Measurements from ENCODE around the gene SMDT1.
"Not testable (repeated sequence)": the region's sequence is repeated elsewhere in the genome, so short reads cannot be mapped to it uniquely, and the experiment has no call there.

SMDT1 gene

GRCh38 chr22:42120231-42121021 is 40.9 kb downstream of the SMDT1 start:
- H3K9ac ChIP-seq (ENCODE audit: low read depth, low read length); H3K36me3 ChIP-seq (ENCODE audit: control insufficient read depth, insufficient read depth, low read length); H3K4me1 ChIP-seq (ENCODE audit: control insufficient read depth, insufficient read depth, low read length); H3K27me3 ChIP-seq (ENCODE audit: control insufficient read depth, insufficient read depth, low read length); H3K9me3 ChIP-seq (ENCODE audit: control insufficient read depth, insufficient read depth, low read length); H3K4me3 ChIP-seq (ENCODE audit: low read depth, low read length): not testable (repeated sequence)

GRCh38 chr22:42123529-42123928 is 44.0 kb downstream of the SMDT1 start:
- not testable (repeated sequence) for H3K36me3 ChIP-seq (ENCODE audit: control insufficient read depth, insufficient read depth, low read length); H3K4me1 ChIP-seq (ENCODE audit: control insufficient read depth, insufficient read depth, low read length); H3K27me3 ChIP-seq (ENCODE audit: control insufficient read depth, insufficient read depth, low read length); H3K9ac ChIP-seq (ENCODE audit: low read depth, low read length); H3K9me3 ChIP-seq (ENCODE audit: control insufficient read depth, insufficient read depth, low read length); H3K4me3 ChIP-seq (ENCODE audit: low read depth, low read length)

GRCh38 chr22:42127606-42128005 is 48.1 kb downstream of the SMDT1 start:
- Histone ChIP-seq H3K9me3 (ENCODE audit: control insufficient read depth, insufficient read depth, low read length) (no peaks in the 10 kb centered on the region), H3K9ac (ENCODE audit: low read depth, low read length) (no peak overlapping the region), H3K27me3 (ENCODE audit: control insufficient read depth, insufficient read depth, low read length) (no peaks in the 10 kb centered on the region), H3K4me1 (ENCODE audit: control insufficient read depth, insufficient read depth, low read length) (no peaks in the 10 kb centered on the region), H3K36me3 (ENCODE audit: control insufficient read depth, insufficient read depth, low read length) (no peaks in the 10 kb centered on the region), H3K4me3 (ENCODE audit: low read depth, low read length) (no peak overlapping the region)

GRCh38 chr22:42128007-42128406 is 48.5 kb downstream of the SMDT1 start:
- H3K36me3 ChIP-seq (ENCODE audit: control insufficient read depth, insufficient read depth, low read length); H3K4me3 ChIP-seq (ENCODE audit: low read depth, low read length); H3K4me1 ChIP-seq (ENCODE audit: control insufficient read depth, insufficient read depth, low read length); H3K9ac ChIP-seq (ENCODE audit: low read depth, low read length); H3K27me3 ChIP-seq (ENCODE audit: control insufficient read depth, insufficient read depth, low read length); H3K9me3 ChIP-seq (ENCODE audit: control insufficient read depth, insufficient read depth, low read length): not testable (repeated sequence)

- not testable (repeated sequence) for H3K9me3 ChIP-seq (ENCODE audit: control insufficient read depth, insufficient read depth, low read length); H3K36me3 ChIP-seq (ENCODE audit: control insufficient read depth, insufficient read depth, low read length); H3K4me1 ChIP-seq (ENCODE audit: control insufficient read depth, insufficient read depth, low read length)
These were observed 49.5 kb downstream of the SMDT1 start for GRCh38 chr22:42128776-42129694.

GRCh38 chr22:42130182-42130581 is 50.7 kb downstream of the SMDT1 start:
- H3K27me3 ChIP-seq (ENCODE audit: control insufficient read depth, insufficient read depth, low read length); H3K9ac ChIP-seq (ENCODE audit: low read depth, low read length); H3K36me3 ChIP-seq (ENCODE audit: control insufficient read depth, insufficient read depth, low read length); H3K4me1 ChIP-seq (ENCODE audit: control insufficient read depth, insufficient read depth, low read length); H3K4me3 ChIP-seq (ENCODE audit: low read depth, low read length); H3K9me3 ChIP-seq (ENCODE audit: control insufficient read depth, insufficient read depth, low read length): not testable (repeated sequence)

More at GRCh38 chr22:42128776-42129694, 49.5 kb downstream of the SMDT1 start:
- H3K27me3 ChIP-seq (ENCODE audit: control insufficient read depth, insufficient read depth, low read length); H3K9ac ChIP-seq (ENCODE audit: low read depth, low read length); H3K4me3 ChIP-seq (ENCODE audit: low read depth, low read length): not testable (repeated sequence)

- not testable (repeated sequence) for H3K9ac ChIP-seq (ENCODE audit: low read depth, low read length); H3K4me3 ChIP-seq (ENCODE audit: low read depth, low read length); H3K36me3 ChIP-seq (ENCODE audit: control insufficient read depth, insufficient read depth, low read length); H3K4me1 ChIP-seq (ENCODE audit: control insufficient read depth, insufficient read depth, low read length); H3K9me3 ChIP-seq (ENCODE audit: control insufficient read depth, insufficient read depth, low read length); H3K27me3 ChIP-seq (ENCODE audit: control insufficient read depth, insufficient read depth, low read length)
These were observed 51.3 kb downstream of the SMDT1 start, which contains the start of gene CYP2D6 for GRCh38 chr22:42130639-42131431. CYP2D6 (minus strand) TSS chr22:42130810; CDS start chr22:42130791, 19 bp downstream.

GRCh38 chr22:42131562-42131961 is 52.1 kb downstream of the SMDT1 start:
- Histone ChIP-seq H3K4me3 (ENCODE audit: low read depth, low read length) (no peak overlapping the region), H3K4me1 (ENCODE audit: control insufficient read depth, insufficient read depth, low read length) (no peaks in the 10 kb centered on the region), H3K9ac (ENCODE audit: low read depth, low read length) (no peak overlapping the region), H3K36me3 (ENCODE audit: control insufficient read depth, insufficient read depth, low read length) (no peaks in the 10 kb centered on the region), H3K9me3 (ENCODE audit: control insufficient read depth, insufficient read depth, low read length) (no peaks in the 10 kb centered on the region), H3K27me3 (ENCODE audit: control insufficient read depth, insufficient read depth, low read length) (peaks cover 2% of the 10 kb centered on the region)

- no peak overlapping the region for H3K9ac ChIP-seq (ENCODE audit: low read depth, low read length)
- peaks cover 2% of the 10 kb centered on the region for H3K27me3 ChIP-seq (ENCODE audit: control insufficient read depth, insufficient read depth, low read length)
- no peaks in the 10 kb centered on the region for H3K36me3 ChIP-seq (ENCODE audit: control insufficient read depth, insufficient read depth, low read length)
- no peaks in the 10 kb centered on the region for H3K4me1 ChIP-seq (ENCODE audit: control insufficient read depth, insufficient read depth, low read length)
- no peak overlapping the region for H3K4me3 ChIP-seq (ENCODE audit: low read depth, low read length)
- no peaks in the 10 kb centered on the region for H3K9me3 ChIP-seq (ENCODE audit: control insufficient read depth, insufficient read depth, low read length)
These were observed 53.0 kb downstream of the SMDT1 start for GRCh38 chr22:42132457-42132856.
